IMR-90 (cell line): ENCODE data around the gene GCGR. TPM values are rescaled to one million over a fixed set of nuclear protein-coding genes. Genes with fewer than 3 reads are reported as not detected.

Experiments used
- ATAC-seq: fragments of 200-7000 bp; cut with Tn5 transposase; 2 replicates; pipeline ENCODE4 v1.9.1; 2020; ENCODE audit warnings: low read depth, mild to moderate bottlenecking, moderate library complexity
- BruUV-seq: library from RNA; stranded (reverse); fragments of 400-500 nt; replicated peaks from 2 replicates; lab custom pipeline; 2021; lab: Mats Ljungman, UMichigan
- CTCF ChIA-PET: fragments of 300-600 bp; formaldehyde crosslinking; extraction: SDS; loops from one replicate; lab custom pipeline; 2021; ENCODE audit warnings: antibody characterized with exemption; lab: Yijun Ruan, JAX
- POLR2A ChIA-PET: fragments of 300-600 bp; sonication (Branson Sonifier 250); formaldehyde crosslinking; loops from one replicate; lab custom pipeline; 2022; ENCODE audit warnings: antibody characterized with exemption; ENCODE audit not compliant: unreplicated experiment; lab: Charles Lee
- DNase-seq: peaks from one replicate; pipeline ENCODE4 v3.0.0; 2013
- H2AFZ ChIP-seq: replicated peaks from 2 replicates; pipeline ENCODE3; 2013; ENCODE audit warnings: low read length, mild to moderate bottlenecking; ENCODE audit not compliant: poor library complexity
- H2AK5ac ChIP-seq: 2 replicates; pipeline ENCODE4 v1.6.1; 2013; ENCODE audit warnings: low read depth, low read length, inconsistent platforms
- H2AK9ac ChIP-seq: replicated peaks from 2 replicates; pipeline ENCODE3; 2013; ENCODE audit warnings: mild to moderate bottlenecking, low read depth, low read length, moderate library complexity; ENCODE audit not compliant: poor library complexity
- H2BK120ac ChIP-seq: 2 replicates; pipeline ENCODE4 v1.6.1; 2013; ENCODE audit warnings: low read depth, low read length, inconsistent platforms
- H2BK15ac ChIP-seq: 3 replicates; pipeline ENCODE4 v1.6.1; 2013; ENCODE audit warnings: low read depth, low read length, inconsistent platforms
- H2BK20ac ChIP-seq: 2 replicates; pipeline ENCODE4 v1.6.1; 2013; ENCODE audit warnings: low read depth, mild to moderate bottlenecking, inconsistent platforms, low read length, moderate library complexity
- H2BK5ac ChIP-seq: 2 replicates; pipeline ENCODE4 v1.6.1; 2013; ENCODE audit warnings: mild to moderate bottlenecking, low read depth, low read length, inconsistent platforms; ENCODE audit not compliant: poor library complexity, severe bottlenecking
- H3K14ac ChIP-seq: replicated peaks from 2 replicates; pipeline ENCODE4 v1.6.1; 2013; ENCODE audit warnings: low read depth, low read length, inconsistent platforms
- H3K18ac ChIP-seq: 2 replicates; pipeline ENCODE4 v1.6.1; 2013; ENCODE audit warnings: low read depth, low read length, control low read depth
- H3K23ac ChIP-seq: 2 replicates; pipeline ENCODE4 v1.6.1; 2013; ENCODE audit warnings: low read depth, low read length, inconsistent platforms
- H3K27ac ChIP-seq: 2 replicates; pipeline ENCODE4 v1.5.1; 2013; ENCODE audit warnings: mild to moderate bottlenecking, control low read depth, low read length; ENCODE audit not compliant: insufficient read depth
- H3K27me3 ChIP-seq: 2 replicates; pipeline ENCODE4 v1.6.1; 2013; ENCODE audit warnings: low read length; ENCODE audit not compliant: control insufficient read depth, insufficient read depth
- H3K36me3 ChIP-seq: 2 replicates; pipeline ENCODE4 v1.6.1; 2013; ENCODE audit warnings: low read length, mixed read lengths; ENCODE audit not compliant: control insufficient read depth, insufficient read depth
- H3K4ac ChIP-seq: 2 replicates; pipeline ENCODE4 v1.6.1; 2013; ENCODE audit warnings: low read depth, low read length, inconsistent platforms
- H3K4me1 ChIP-seq: 2 replicates; pipeline ENCODE4 v1.6.1; 2013; ENCODE audit warnings: low read length, mixed read lengths; ENCODE audit not compliant: control insufficient read depth, insufficient read depth
- H3K4me2 ChIP-seq: 2 replicates; pipeline ENCODE4 v1.6.1; 2013; ENCODE audit warnings: low read depth, mild to moderate bottlenecking, control low read depth, low read length, moderate library complexity
- H3K4me3 ChIP-seq: 2 replicates; pipeline ENCODE4 v1.5.1; 2013; ENCODE audit warnings: low read depth, mild to moderate bottlenecking, control low read depth, low read length, moderate library complexity; ENCODE audit not compliant: insufficient read depth
- H3K56ac ChIP-seq: 2 replicates; pipeline ENCODE4 v1.6.1; 2013; ENCODE audit warnings: low read length, inconsistent platforms; ENCODE audit not compliant: insufficient read depth; ENCODE audit errors: extremely low read depth
- H3K79me1 ChIP-seq, 2 experiments: 2 replicates each; pipeline ENCODE4 v1.6.1; 2013; ENCODE audit warnings: low read length in 2 of 2, inconsistent platforms in 1 of 2, low read depth in 1 of 2
- H3K9ac ChIP-seq: 2 replicates; pipeline ENCODE4 v1.6.1; 2013; ENCODE audit warnings: low read depth, low read length, control low read depth
- H3K9me1 ChIP-seq: 2 replicates; pipeline ENCODE4 v1.6.1; 2013; ENCODE audit warnings: low read length, inconsistent platforms; ENCODE audit not compliant: insufficient read depth
- H3K9me3 ChIP-seq: 2 replicates; pipeline ENCODE4 v1.6.1; 2013; ENCODE audit warnings: low read length; ENCODE audit not compliant: control insufficient read depth, insufficient read depth
- H4K20me1 ChIP-seq: 2 replicates; pipeline ENCODE4 v1.6.1; 2013; ENCODE audit warnings: low read length, inconsistent platforms; ENCODE audit not compliant: insufficient read depth
- H4K5ac ChIP-seq: 2 replicates; pipeline ENCODE4 v1.6.1; 2013; ENCODE audit warnings: mild to moderate bottlenecking, low read depth, low read length, control low read depth
- H4K8ac ChIP-seq, 2 experiments: 2 replicates each; pipeline ENCODE4 v1.6.1; 2013; ENCODE audit warnings: low read depth in 2 of 2, low read length in 2 of 2, control low read depth in 1 of 2, inconsistent platforms in 1 of 2
- H4K91ac ChIP-seq: 2 replicates; pipeline ENCODE4 v1.6.1; 2013; ENCODE audit warnings: low read depth, low read length, inconsistent platforms; ENCODE audit not compliant: insufficient read depth
- BHLHE40 ChIP-seq: fragments of 150-350 bp; IDR thresholded peaks from 2 replicates; pipeline ENCODE4 v1.6.1; 2016; ENCODE audit warnings: mild to moderate bottlenecking, low read depth, low read length
- CHD1 ChIP-seq: IDR thresholded peaks from 2 replicates; pipeline ENCODE4 v1.6.1; 2012; ENCODE audit warnings: low read depth, low read length, improper control_type of control experiment
- MAFK ChIP-seq: IDR thresholded peaks from 2 replicates; pipeline ENCODE4 v1.6.1; 2012; ENCODE audit warnings: low read depth, low read length, improper control_type of control experiment
- POLR2A ChIP-seq: IDR thresholded peaks from 2 replicates; pipeline ENCODE4 v1.6.1; 2012; ENCODE audit warnings: mild to moderate bottlenecking, low read depth, low read length
- WGBS, 2 experiments: methylation state at CpG; one replicate each; pipeline versions ENCODE4 v1.1.5 to v1.1.7; 2013; ENCODE audit warnings: missing lambda C conversion rate in 2 of 2; ENCODE audit not compliant: insufficient read length in 1 of 2; ENCODE audit errors: extremely low coverage in 2 of 2; 5-methylcytosine and 5-hydroxymethylcytosine counted together
- dilution Hi-C: fragments of 300-500 bp; cut with HindIII; formaldehyde crosslinking; loops from one replicate; pipeline ENCODE4 v1.14.3; 2018; ENCODE audit warnings: low sequenced_read_pairs; ENCODE audit not compliant: unreplicated experiment
- in situ Hi-C: fragments of 300-500 bp; cut with MboI; formaldehyde crosslinking; loops from 3 replicates; pipeline ENCODE4 v1.14.3; 2019; ENCODE audit warnings: low sequenced_read_pairs, inconsistent platforms, mixed read lengths
- intact Hi-C: fragments of 100-400 bp; cut with micrococcal nuclease; formaldehyde crosslinking; loops from 2 replicates; pipeline ENCODE4 v1.10.0; 2022
- polyA plus RNA-seq, 3 experiments: library from polyadenylated mRNA; depleted of rRNA; stranded (reverse); fragments of >200 nt; gene quantifications; 2 replicates each; pipeline ENCODE4 v1.2.3, GENCODE V29; 2012; ENCODE audit warnings: low replicate concordance in 1 of 3
- total RNA-seq: library from RNA; depleted of rRNA; stranded (reverse); fragments of >200 nt; gene quantifications from 2 replicates; pipeline ENCODE4 v1.2.3, GENCODE V29; 2012
- TF ChIP-seq, protein P1 (sequence below): fragments of 150-350 bp; IDR thresholded peaks from 2 replicates; pipeline ENCODE4 v1.6.1; 2016; ENCODE audit warnings: low read depth, mild to moderate bottlenecking, low read length, moderate library complexity, borderline replicate concordance

The GCGR gene
- total and polyA plus RNA-seq, 2 of the 4 experiments (the other 2 are of a cell fraction), result not detected

DNA sequence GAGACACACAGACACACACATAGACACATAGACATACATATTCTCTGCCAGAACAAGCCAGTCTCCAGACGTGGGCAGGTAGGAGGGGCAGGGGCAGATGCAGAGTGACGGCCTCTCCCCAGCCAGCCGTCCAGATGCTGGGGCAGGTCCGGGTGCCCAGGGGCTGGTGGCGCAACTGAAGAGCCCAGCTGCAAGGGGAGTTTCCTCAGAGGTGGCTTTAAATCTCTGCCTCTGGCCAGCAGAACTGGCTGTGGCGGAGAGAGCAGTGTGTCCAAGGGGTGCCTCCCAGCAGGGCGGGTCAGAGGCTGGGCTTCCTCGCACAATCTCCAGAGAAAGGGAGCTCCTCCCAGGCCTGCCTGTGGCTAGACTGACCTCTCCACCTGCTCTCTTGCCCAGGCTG is 9.4 kb upstream of the GCGR start:
- Histone ChIP-seq H3K9me3 (no peaks in the 10 kb centered on the region), H3K56ac (no peak overlapping the region), H2BK15ac (no peak overlapping the region), H3K79me1 (no peaks in the 10 kb centered on the region), H3K36me3 (no peaks in the 10 kb centered on the region), H3K9ac (no peak overlapping the region), H2AK9ac (no peak overlapping the region), H2BK20ac (no peak overlapping the region), H2BK5ac (no peak overlapping the region), H4K20me1 (no peaks in the 10 kb centered on the region), H3K4me2 (no peak overlapping the region), H3K4me3 (no peak overlapping the region), H3K27me3 (peaks cover 4% of the 10 kb centered on the region), H4K8ac (no peak overlapping the region), H2AFZ (no peak overlapping the region), H3K14ac (no peak overlapping the region), H3K4me1 (no peaks in the 10 kb centered on the region), H3K9me1 (peaks cover 12% of the 10 kb centered on the region), H3K23ac (no peak overlapping the region), H4K91ac (no peak overlapping the region), H3K4ac (no peak overlapping the region), H4K5ac (no peak overlapping the region), H2AK5ac (no peak overlapping the region), H3K27ac (no peak overlapping the region), H3K18ac (no peak overlapping the region), H2BK120ac (no peak overlapping the region)
- CTCF ChIA-PET, result no interaction called here
- WGBS, 2 experiments, result 14% methylated on average over 2 of the region's 8 CpGs; no CpG with 5 or more reads in 1 of the 2 experiments
- POLR2A ChIA-PET, result no interaction called here
- in situ Hi-C loops, result no loop called here
- no TSS peak for BruUV-seq
- TF ChIP-seq CHD1, result no peak
- TF ChIP-seq POLR2A, result no peak
- TF ChIP-seq, protein P1, sequence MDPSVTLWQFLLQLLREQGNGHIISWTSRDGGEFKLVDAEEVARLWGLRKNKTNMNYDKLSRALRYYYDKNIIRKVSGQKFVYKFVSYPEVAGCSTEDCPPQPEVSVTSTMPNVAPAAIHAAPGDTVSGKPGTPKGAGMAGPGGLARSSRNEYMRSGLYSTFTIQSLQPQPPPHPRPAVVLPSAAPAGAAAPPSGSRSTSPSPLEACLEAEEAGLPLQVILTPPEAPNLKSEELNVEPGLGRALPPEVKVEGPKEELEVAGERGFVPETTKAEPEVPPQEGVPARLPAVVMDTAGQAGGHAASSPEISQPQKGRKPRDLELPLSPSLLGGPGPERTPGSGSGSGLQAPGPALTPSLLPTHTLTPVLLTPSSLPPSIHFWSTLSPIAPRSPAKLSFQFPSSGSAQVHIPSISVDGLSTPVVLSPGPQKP, result no peak
- no peak for TF ChIP-seq MAFK
- TF ChIP-seq BHLHE40, result no peak
- DNase-seq, result no peak
- dilution Hi-C loops, result no loop called here
- ATAC-seq, result peak; percentile 77
- intact Hi-C loops, result no loop called here
